Neural progenitor cell (in vitro differentiated cells): ENCODE data around the gene CCDC93. TPM values are rescaled to one million over a fixed set of nuclear protein-coding genes. Genes with fewer than 3 reads are reported as not detected.

Experiments
- DNase-seq: peaks from one replicate; pipeline ENCODE4 v3.0.0-alpha.2; 2016; ENCODE audit warnings: low spot score
- H2AFZ ChIP-seq: fragments of 200-600 bp; sonication (generic); replicated peaks from 2 replicates; pipeline ENCODE4 v1.6.1; 2016; ENCODE audit warnings: antibody characterized with exemption
- H3F3A ChIP-seq: fragments of 200-600 bp; sonication (generic); 2 replicates; pipeline ENCODE4 v1.6.1; 2016; ENCODE audit warnings: antibody characterized with exemption, low read depth
- H3K27ac ChIP-seq: fragments of 200-600 bp; sonication (generic); 2 replicates; pipeline ENCODE4 v1.5.1; 2016; ENCODE audit warnings: mild to moderate bottlenecking
- H3K27me3 ChIP-seq: fragments of 200-600 bp; sonication (generic); 2 replicates; pipeline ENCODE4 v1.6.1; 2016; ENCODE audit warnings: mild to moderate bottlenecking, moderate library complexity
- H3K36me3 ChIP-seq: fragments of 200-600 bp; sonication (generic); 2 replicates; pipeline ENCODE4 v1.5.1; 2016
- H3K4me1 ChIP-seq: fragments of 200-600 bp; sonication (generic); 2 replicates; pipeline ENCODE4 v1.6.1; 2016; ENCODE audit warnings: mixed run types
- H3K4me2 ChIP-seq: fragments of 200-600 bp; sonication (generic); 2 replicates; pipeline ENCODE4 v1.6.1; 2016
- H3K4me3 ChIP-seq: fragments of 200-600 bp; sonication (generic); 2 replicates; pipeline ENCODE4 v1.5.1; 2016
- H3K79me2 ChIP-seq: fragments of 200-600 bp; sonication (generic); 2 replicates; pipeline ENCODE4 v1.6.1; 2016; ENCODE audit warnings: low read depth
- H3K9ac ChIP-seq: fragments of 200-600 bp; sonication (generic); 2 replicates; pipeline ENCODE4 v1.6.1; 2016
- H3K9me3 ChIP-seq: fragments of 200-600 bp; sonication (generic); 2 replicates; pipeline ENCODE4 v1.5.1; 2016; ENCODE audit warnings: low read depth
- H4K20me1 ChIP-seq: fragments of 200-600 bp; sonication (generic); 2 replicates; pipeline ENCODE4 v1.6.1; 2016; ENCODE audit warnings: low read depth
- H3K27ac Mint-ChIP-seq: 3 replicates; pipeline ENCODE4 v1.8.0; 2021; ENCODE audit warnings: mixed read lengths
- H3K27me3 Mint-ChIP-seq: 2 replicates; pipeline ENCODE4 v1.8.0; 2022; ENCODE audit warnings: low read depth, mild to moderate bottlenecking, inconsistent platforms, moderate library complexity, mixed read lengths; ENCODE audit not compliant: insufficient read depth
- H3K36me3 Mint-ChIP-seq: 3 replicates; pipeline ENCODE4 v1.8.0; 2021; ENCODE audit warnings: mixed read lengths
- H3K4me1 Mint-ChIP-seq: 3 replicates; pipeline ENCODE4 v1.8.0; 2021; ENCODE audit warnings: mixed read lengths
- H3K4me3 Mint-ChIP-seq: 3 replicates; pipeline ENCODE4 v1.8.0; 2021; ENCODE audit warnings: mild to moderate bottlenecking, moderate library complexity, mixed read lengths
- H3K9me3 Mint-ChIP-seq: 3 replicates; pipeline ENCODE4 v1.8.0; 2020; ENCODE audit warnings: mixed read lengths
- EZH2 ChIP-seq: fragments of 200-600 bp; sonication (generic); IDR thresholded peaks from 2 replicates; pipeline ENCODE4 v1.6.1; 2017; ENCODE audit warnings: antibody characterized with exemption, mild to moderate bottlenecking, moderate library complexity
- EZH2phosphoT487 ChIP-seq: fragments of 200-600 bp; sonication (generic); IDR thresholded peaks from 2 replicates; pipeline ENCODE4 v1.6.1; 2017; ENCODE audit warnings: antibody characterized with exemption
- total RNA-seq: library from RNA; depleted of rRNA; stranded (reverse); fragments of >200 nt; gene quantifications from 2 replicates; pipeline ENCODE4 v1.2.3, GENCODE V29; 2015; ENCODE audit warnings: low replicate concordance
- TF ChIP-seq, protein P1 (sequence below): fragments of 200-600 bp; sonication (generic); IDR thresholded peaks from 2 replicates; pipeline ENCODE4 v1.5.1; 2017; ENCODE audit warnings: antibody characterized with exemption, mild to moderate bottlenecking

Gene CCDC93
- total RNA-seq, 1 donor from 2014 or later, result 21.0 TPM

DNA sequence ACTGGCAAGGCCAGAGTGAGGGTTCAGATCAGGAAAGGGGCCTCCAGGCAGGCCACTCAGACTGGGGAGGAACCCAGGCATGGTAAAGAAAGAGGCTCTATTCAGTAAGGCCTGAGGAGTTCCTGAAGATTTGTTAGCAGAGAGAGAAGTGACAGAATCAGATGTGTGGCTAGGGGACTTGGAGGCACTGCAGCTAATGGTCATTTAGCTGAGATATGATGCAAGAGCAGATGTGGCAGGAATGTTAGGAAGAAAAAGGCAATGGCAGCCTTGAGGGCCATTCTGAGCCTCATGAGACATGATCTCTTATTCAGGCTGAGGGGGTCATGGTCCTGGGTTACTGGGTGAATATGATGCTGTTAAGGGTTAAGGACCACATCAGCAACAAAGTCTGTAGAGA is 73.4 kb downstream of the CCDC93 start:
- H3K9me3 Mint-ChIP-seq, result no peaks in the 10 kb centered on the region
- no peak overlapping the region for H3K4me2 ChIP-seq
- peaks cover 24% of the 10 kb centered on the region for H3K36me3 Mint-ChIP-seq
- no peaks in the 10 kb centered on the region for H3K27me3 ChIP-seq
- peaks cover 4% of the 10 kb centered on the region for H3K27me3 Mint-ChIP-seq
- no peaks in the 10 kb centered on the region for H3K9me3 ChIP-seq
- peaks cover 18% of the 10 kb centered on the region for H3K4me1 ChIP-seq
- DNase-seq, result no peak
- H3K9ac ChIP-seq, result no peak overlapping the region
- no peak overlapping the region for H3K4me3 Mint-ChIP-seq
- peaks cover under 1% of the 10 kb centered on the region for H3K4me1 Mint-ChIP-seq
- TF ChIP-seq EZH2phosphoT487 (no peak), EZH2 (no peak)
- TF ChIP-seq, protein P1, sequence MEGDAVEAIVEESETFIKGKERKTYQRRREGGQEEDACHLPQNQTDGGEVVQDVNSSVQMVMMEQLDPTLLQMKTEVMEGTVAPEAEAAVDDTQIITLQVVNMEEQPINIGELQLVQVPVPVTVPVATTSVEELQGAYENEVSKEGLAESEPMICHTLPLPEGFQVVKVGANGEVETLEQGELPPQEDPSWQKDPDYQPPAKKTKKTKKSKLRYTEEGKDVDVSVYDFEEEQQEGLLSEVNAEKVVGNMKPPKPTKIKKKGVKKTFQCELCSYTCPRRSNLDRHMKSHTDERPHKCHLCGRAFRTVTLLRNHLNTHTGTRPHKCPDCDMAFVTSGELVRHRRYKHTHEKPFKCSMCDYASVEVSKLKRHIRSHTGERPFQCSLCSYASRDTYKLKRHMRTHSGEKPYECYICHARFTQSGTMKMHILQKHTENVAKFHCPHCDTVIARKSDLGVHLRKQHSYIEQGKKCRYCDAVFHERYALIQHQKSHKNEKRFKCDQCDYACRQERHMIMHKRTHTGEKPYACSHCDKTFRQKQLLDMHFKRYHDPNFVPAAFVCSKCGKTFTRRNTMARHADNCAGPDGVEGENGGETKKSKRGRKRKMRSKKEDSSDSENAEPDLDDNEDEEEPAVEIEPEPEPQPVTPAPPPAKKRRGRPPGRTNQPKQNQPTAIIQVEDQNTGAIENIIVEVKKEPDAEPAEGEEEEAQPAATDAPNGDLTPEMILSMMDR, result no peak
- no peak overlapping the region for H3K27ac Mint-ChIP-seq
- H4K20me1 ChIP-seq, result peaks cover 3% of the 10 kb centered on the region
- H3K79me2 ChIP-seq, result no peaks in the 10 kb centered on the region
- H3K27ac ChIP-seq, result no peak overlapping the region
- H3K4me3 ChIP-seq, result no peak overlapping the region
- H2AFZ ChIP-seq, result no peak overlapping the region
- no peaks in the 10 kb centered on the region for H3K36me3 ChIP-seq
- H3F3A ChIP-seq, result peaks cover 9% of the 10 kb centered on the region

DNA sequence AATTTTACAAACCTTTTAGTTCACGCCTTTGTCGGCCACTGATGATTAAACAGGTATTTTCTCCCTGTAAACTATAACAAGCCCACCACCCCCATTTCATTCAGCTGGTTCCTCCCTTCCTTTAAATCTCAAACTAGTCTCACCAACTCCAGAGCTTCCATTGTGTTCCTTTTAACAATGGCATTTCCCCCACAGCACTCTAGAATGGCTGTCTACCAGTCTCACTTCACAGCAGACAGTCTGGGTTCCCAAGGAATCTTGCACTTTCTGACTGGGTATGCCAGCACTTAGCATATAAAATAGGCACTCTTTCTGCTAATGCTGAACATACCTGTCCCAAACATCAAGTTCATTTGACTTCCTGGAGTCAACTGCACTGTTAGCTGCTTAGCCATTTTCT is 75.3 kb downstream of the CCDC93 start:
- H2AFZ ChIP-seq, result no peak overlapping the region
- Mint-ChIP-seq H3K9me3 (no peaks in the 10 kb centered on the region), H3K36me3 (peaks cover 25% of the 10 kb centered on the region), H3K27me3 (peaks cover 4% of the 10 kb centered on the region), H3K4me3 (no peak overlapping the region), H3K27ac (peak overlapping the region; percentile 38), H3K4me1 (peaks cover 2% of the 10 kb centered on the region)
- H3K79me2 ChIP-seq, result no peaks in the 10 kb centered on the region
- H4K20me1 ChIP-seq, result peaks cover 3% of the 10 kb centered on the region
- no peak overlapping the region for H3K4me3 ChIP-seq
- H3K36me3 ChIP-seq, result no peaks in the 10 kb centered on the region
- peak; percentile 5 for DNase-seq
- H3K4me1 ChIP-seq, result peaks cover 22% of the 10 kb centered on the region
- H3K27ac ChIP-seq, result no peak overlapping the region
- H3K27me3 ChIP-seq, result no peaks in the 10 kb centered on the region
- no peak overlapping the region for H3K9ac ChIP-seq
- TF ChIP-seq, protein P1, result no peak
- TF ChIP-seq EZH2phosphoT487, result no peak
- no peak for TF ChIP-seq EZH2
- H3F3A ChIP-seq, result peaks cover 9% of the 10 kb centered on the region
- H3K9me3 ChIP-seq, result no peaks in the 10 kb centered on the region
- H3K4me2 ChIP-seq, result no peak overlapping the region

DNA sequence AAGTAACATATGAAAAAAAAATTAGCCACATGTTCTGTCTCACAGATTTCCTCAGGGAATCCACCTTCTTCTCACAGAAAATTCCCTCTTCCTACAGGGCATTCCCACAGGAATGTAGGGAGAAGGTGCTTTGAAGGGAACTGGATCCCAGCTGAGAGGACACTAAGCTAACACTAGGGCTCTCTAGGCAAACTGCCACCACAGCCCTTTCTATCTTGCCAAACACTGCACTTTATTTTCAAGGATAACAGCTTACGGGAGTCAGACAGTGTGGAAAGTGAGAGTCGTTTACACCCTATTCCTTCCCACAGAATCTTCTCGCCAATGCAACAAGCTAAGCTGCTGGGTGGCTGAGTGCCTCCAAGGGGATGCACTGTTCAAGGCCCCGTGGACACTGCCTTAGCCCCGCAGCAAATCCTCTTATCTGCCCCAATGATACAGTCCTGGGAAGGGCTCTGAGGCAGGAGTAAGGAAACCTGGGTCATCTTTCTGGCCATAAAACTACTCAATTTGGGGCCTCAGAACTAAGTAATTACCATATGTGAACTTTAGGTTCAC is 76.9 kb downstream of the CCDC93 start:
- TF ChIP-seq EZH2, result no peak
- TF ChIP-seq, protein P1, result no peak
- no peak for TF ChIP-seq EZH2phosphoT487
- peaks cover 2% of the 10 kb centered on the region for H3K4me1 Mint-ChIP-seq
- H3K4me3 Mint-ChIP-seq, result no peak overlapping the region
- H3K9me3 Mint-ChIP-seq, result no peaks in the 10 kb centered on the region
- Histone ChIP-seq H3K9ac (no peak overlapping the region), H3K4me3 (no peak overlapping the region), H3K27ac (peak overlapping the region; percentile 64), H4K20me1 (peaks cover 3% of the 10 kb centered on the region), H3K79me2 (no peaks in the 10 kb centered on the region), H3K27me3 (no peaks in the 10 kb centered on the region), H3K9me3 (no peaks in the 10 kb centered on the region), H3K36me3 (no peaks in the 10 kb centered on the region), H3F3A (peaks cover 9% of the 10 kb centered on the region), H3K4me1 (peaks cover 22% of the 10 kb centered on the region), H3K4me2 (peak overlapping the region; percentile 4), H2AFZ (no peak overlapping the region)
- DNase-seq, result peak; percentile 43
- peaks cover 25% of the 10 kb centered on the region for H3K36me3 Mint-ChIP-seq
- no peak overlapping the region for H3K27ac Mint-ChIP-seq
- peaks cover 4% of the 10 kb centered on the region for H3K27me3 Mint-ChIP-seq
